Loucy (cell line): Measurements from ENCODE around the gene PKD1.
"Not testable (repeated sequence)": the region's sequence is repeated elsewhere in the genome, so short reads cannot be mapped to it uniquely, and the experiment has no call there.

ENCODE experiments used
- H2AFZ ChIP-seq: fragments of 200-600 bp; sonication (generic); 2 replicates; pipeline ENCODE4 v1.6.0; 2016; ENCODE audit warnings: antibody characterized with exemption, mild to moderate bottlenecking, low read length, moderate library complexity
- H3F3A ChIP-seq: fragments of 200-600 bp; 2 replicates; pipeline ENCODE4 v1.6.0; 2016; ENCODE audit warnings: antibody characterized with exemption, low read depth, mild to moderate bottlenecking
- H3K27me3 ChIP-seq: fragments of 200-600 bp; sonication (generic); 2 replicates; pipeline ENCODE4 v1.6.1; 2014; ENCODE audit warnings: low read length, mild to moderate bottlenecking; ENCODE audit not compliant: insufficient read depth, poor library complexity, severe bottlenecking
- H3K36me3 ChIP-seq: fragments of 200-600 bp; sonication (generic); 2 replicates; pipeline ENCODE4 v1.6.1; 2016; ENCODE audit warnings: low read length; ENCODE audit not compliant: insufficient read depth
- H3K4me1 ChIP-seq: fragments of 200-600 bp; sonication (generic); 2 replicates; pipeline ENCODE4 v1.5.1; 2014; ENCODE audit warnings: low read length, mild to moderate bottlenecking; ENCODE audit not compliant: insufficient read depth, poor library complexity, severe bottlenecking
- H3K4me2 ChIP-seq: fragments of 200-600 bp; sonication (generic); 2 replicates; pipeline ENCODE4 v1.6.0; 2014; ENCODE audit warnings: antibody characterized with exemption, low read length, low read depth, mild to moderate bottlenecking; ENCODE audit not compliant: poor library complexity, severe bottlenecking
- H3K4me3 ChIP-seq: fragments of 200-600 bp; sonication (generic); 2 replicates; pipeline ENCODE4 v1.5.1; 2014; ENCODE audit warnings: low read length, mild to moderate bottlenecking, mixed read lengths; ENCODE audit not compliant: poor library complexity, severe bottlenecking
- H3K79me2 ChIP-seq: fragments of 200-600 bp; sonication (generic); 2 replicates; pipeline ENCODE4 v1.6.1; 2014; ENCODE audit warnings: low read length; ENCODE audit not compliant: insufficient read depth
- H3K9ac ChIP-seq: fragments of 200-600 bp; sonication (generic); 2 replicates; pipeline ENCODE4 v1.6.0; 2014; ENCODE audit warnings: mild to moderate bottlenecking, low read depth, low read length, moderate library complexity; ENCODE audit not compliant: poor library complexity, severe bottlenecking
- H3K9me2 ChIP-seq: fragments of 200-600 bp; sonication (generic); replicated peaks from 2 replicates; pipeline ENCODE4 v1.6.1; 2016; ENCODE audit warnings: low read depth, low read length, mixed read lengths
- H3K9me3 ChIP-seq: fragments of 200-600 bp; sonication (generic); 2 replicates; pipeline ENCODE4 v1.6.1; 2014; ENCODE audit warnings: mild to moderate bottlenecking, antibody characterized with exemption, low read length, low read depth; ENCODE audit not compliant: insufficient read depth
- H4K20me1 ChIP-seq: fragments of 200-600 bp; sonication (generic); 2 replicates; pipeline ENCODE4 v1.6.0; 2014; ENCODE audit warnings: antibody characterized with exemption, low read length, mild to moderate bottlenecking; ENCODE audit not compliant: insufficient read depth, poor library complexity, severe bottlenecking
- EZH2phosphoT487 ChIP-seq: fragments of 200-600 bp; IDR thresholded peaks from 2 replicates; pipeline ENCODE4 v1.6.1; 2018; ENCODE audit warnings: antibody characterized with exemption, mild to moderate bottlenecking, moderate library complexity, borderline replicate concordance

PKD1 gene

DNA sequence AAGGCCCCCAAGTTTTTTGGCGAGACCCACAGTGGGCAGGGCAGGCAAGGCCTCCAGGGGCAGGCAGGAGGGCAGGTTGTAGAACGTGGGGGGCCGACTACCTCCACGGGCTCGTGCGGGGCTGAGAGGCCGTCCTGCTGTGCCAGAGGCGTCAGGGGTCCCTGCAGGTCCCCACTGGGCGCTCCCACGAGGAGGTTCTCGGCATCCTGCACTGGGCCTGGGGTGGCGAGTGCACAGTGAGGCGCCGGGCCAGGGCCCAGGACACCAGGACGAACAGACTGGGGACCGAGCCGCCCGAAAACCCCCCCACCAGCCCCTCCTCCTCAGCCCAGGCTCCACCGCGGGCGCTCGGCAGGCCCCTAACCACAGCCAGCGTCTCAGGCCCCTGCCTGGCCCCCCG, 19.3 kb downstream of the PKD1 start:
- not testable (repeated sequence) for H3K9me3 ChIP-seq, H3K79me2 ChIP-seq, H3K4me3 ChIP-seq, H3K4me2 ChIP-seq, H3K36me3 ChIP-seq, H3K9me2 ChIP-seq, H3K4me1 ChIP-seq, H3K27me3 ChIP-seq, H2AFZ ChIP-seq, H4K20me1 ChIP-seq, H3K9ac ChIP-seq, H3F3A ChIP-seq

DNA sequence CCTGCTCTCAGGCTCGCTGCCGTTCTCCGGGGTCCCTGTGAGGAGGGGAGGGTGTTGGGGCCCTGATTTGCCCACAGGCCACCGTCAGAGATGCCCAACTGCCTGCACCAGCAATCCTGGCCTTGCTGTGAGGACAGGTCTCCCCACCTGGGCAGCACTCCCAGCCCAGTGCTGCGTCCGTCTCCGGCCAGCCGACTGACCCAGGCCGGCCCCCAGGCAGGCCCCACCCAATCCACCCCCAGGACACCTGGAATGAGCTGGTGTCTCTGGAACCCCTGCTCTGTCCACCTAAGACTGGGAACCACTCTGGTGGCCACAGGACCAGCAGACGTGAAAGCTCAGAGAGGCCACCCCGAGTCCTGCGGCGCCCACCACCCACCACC, 20.1 kb downstream of the PKD1 start:
- Histone ChIP-seq H3K36me3 (no peaks in the 10 kb centered on the region), H3K4me1 (no peaks in the 10 kb centered on the region), H3K27me3 (no peaks in the 10 kb centered on the region), H2AFZ (no peak overlapping the region), H3K9ac (no peak overlapping the region), H3K4me3 (no peak overlapping the region), H3K4me2 (no peak overlapping the region), H3F3A (no peaks in the 10 kb centered on the region), H3K9me3 (no peaks in the 10 kb centered on the region), H4K20me1 (no peaks in the 10 kb centered on the region), H3K9me2 (no peaks in the 10 kb centered on the region), H3K79me2 (no peaks in the 10 kb centered on the region)
- TF ChIP-seq EZH2phosphoT487 = no peak

DNA sequence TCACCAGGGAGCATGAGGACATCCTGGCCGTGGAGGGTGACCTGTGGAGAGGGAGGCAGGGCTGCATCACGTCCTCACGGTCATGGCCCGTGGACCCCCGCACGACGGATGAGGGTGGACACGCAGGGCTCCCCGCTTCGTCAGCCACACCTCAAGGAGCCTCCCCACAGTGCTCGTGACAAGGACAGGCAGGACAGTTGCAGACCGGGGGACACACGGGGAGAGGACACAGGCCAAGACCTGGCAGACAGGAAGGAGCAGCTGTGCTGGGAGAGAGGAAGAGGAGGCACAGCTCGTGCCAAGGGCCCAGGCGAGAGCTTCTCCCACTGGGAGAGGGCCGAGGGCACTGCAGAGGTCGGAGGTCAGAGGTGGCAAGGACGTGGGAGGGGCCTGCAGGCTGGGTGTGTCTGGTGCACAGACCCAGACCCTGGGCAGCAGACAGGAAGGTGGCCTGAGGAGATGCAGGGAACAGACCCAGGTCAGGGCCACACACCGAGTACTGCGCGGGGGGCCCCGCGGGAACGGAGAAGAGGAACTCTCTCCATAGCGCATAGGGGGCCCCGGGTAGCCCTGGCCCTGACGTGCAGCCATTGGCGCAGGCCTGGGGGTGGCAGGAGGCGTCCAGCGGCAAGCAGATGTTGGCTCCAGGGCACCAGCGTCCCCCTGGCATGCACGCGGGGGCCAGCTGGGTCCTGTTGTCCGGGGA, 20.7 kb downstream of the PKD1 start:
- H3K4me2 ChIP-seq, H3K27me3 ChIP-seq, H3K4me1 ChIP-seq, H3K4me3 ChIP-seq, H3K9me3 ChIP-seq, H3K36me3 ChIP-seq, H3F3A ChIP-seq, H4K20me1 ChIP-seq, H2AFZ ChIP-seq, H3K9me2 ChIP-seq, H3K79me2 ChIP-seq, H3K9ac ChIP-seq: not testable (repeated sequence)

DNA sequence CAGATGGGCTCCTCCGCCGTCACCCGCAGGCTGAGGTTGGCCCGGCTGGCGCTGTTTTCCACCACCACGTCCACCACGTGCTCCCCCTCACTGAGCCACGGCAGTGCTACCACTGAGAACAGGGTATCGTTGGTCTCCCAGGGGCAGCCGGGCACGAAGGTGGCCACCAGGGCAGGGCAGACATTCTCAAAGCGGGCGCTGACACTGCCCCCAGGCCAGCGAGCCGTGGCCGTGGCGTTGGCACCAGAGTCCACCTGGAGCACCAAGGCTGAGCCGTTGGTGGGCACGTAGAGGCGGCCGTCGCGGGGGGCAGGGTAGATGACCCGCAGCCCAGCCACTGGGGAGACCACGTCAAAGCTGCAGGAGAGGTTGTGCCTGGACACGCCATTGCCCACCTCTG, 21.5 kb downstream of the PKD1 start:
- H3K4me3 ChIP-seq, H3K79me2 ChIP-seq, H3K9me3 ChIP-seq, H3K4me2 ChIP-seq, H3F3A ChIP-seq, H4K20me1 ChIP-seq, H2AFZ ChIP-seq, H3K27me3 ChIP-seq, H3K9me2 ChIP-seq, H3K9ac ChIP-seq, H3K4me1 ChIP-seq, H3K36me3 ChIP-seq: not testable (repeated sequence)

DNA sequence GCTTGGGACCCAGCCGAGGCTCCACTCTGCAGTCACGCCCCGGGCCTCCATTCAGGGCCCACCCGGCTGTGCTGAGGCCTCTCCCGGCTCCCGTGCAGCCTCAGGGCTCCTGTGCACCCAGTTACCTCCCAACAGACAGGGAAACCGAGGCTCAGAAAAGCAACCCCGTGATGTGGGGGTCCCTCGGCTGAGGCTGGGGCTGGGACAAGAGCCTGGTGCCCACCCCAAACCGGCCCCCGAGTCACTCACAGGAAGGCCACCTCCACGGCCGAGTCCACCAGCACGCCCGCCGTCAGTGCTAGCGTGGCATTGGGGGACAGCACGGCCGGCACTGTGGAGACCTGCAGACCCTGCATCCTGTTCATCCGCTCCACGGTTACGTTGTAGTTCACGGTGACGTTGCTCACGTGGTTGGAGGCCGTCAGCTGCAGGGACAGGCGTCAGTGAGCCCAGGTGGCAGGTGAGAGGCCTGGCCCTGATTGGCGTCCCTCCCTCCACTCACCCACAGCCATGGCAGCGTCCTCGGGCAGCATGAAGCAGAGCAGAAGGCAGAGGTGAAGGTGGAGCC, 23.1 kb downstream of the PKD1 start:
- not testable (repeated sequence) for H3K9me3 ChIP-seq, H3K36me3 ChIP-seq, H4K20me1 ChIP-seq, H3F3A ChIP-seq, H2AFZ ChIP-seq, H3K27me3 ChIP-seq, H3K9me2 ChIP-seq, H3K79me2 ChIP-seq, H3K4me1 ChIP-seq, H3K4me2 ChIP-seq, H3K9ac ChIP-seq, H3K4me3 ChIP-seq

DNA sequence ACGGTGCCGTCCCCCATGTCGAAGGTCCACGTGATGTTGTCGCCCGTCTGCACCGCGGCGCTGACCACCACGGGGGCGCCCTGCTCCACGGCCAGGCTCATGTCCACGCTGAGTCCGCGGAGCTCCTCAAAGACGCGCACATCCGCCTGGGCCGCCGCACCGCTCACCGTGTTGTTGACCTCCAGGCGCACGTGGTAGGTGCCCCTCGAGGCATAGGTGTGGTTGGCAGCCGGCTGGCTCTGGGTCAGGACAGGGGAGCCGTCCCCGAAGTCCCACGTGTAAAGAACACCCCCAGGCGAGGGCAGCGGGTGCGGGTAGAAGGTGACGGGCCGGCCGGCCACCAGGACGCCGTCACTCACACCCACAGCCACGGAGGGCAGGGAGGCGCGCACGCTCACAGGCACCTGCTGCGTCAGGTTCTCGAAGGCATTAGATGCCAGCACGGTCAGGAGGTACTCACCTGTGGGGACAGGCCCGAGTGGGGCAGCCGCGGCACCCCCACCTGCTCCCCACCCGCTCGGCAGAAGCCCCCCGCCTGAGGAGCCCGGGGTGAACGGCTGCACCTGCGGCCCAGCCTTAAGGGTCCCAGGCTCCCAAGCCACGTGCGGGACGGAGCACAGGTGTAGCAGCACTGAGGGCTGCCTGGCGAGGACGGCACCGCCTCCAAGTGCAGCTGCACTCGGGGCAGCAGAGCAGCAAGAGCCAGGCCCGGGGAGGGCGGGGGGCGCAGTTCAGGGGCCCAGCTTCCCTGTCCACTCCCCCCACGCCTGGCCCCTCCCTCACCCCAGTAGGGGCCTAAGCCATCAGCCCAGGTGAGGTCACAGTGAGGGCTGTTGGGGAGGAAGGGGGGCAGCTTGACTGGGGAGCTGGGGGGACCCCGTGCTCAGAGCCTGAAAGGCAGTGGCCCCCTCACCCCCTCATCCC, 24.0 kb downstream of the PKD1 start:
- H3F3A ChIP-seq, H2AFZ ChIP-seq, H3K9ac ChIP-seq, H3K9me3 ChIP-seq, H3K9me2 ChIP-seq, H3K36me3 ChIP-seq, H4K20me1 ChIP-seq, H3K4me2 ChIP-seq, H3K27me3 ChIP-seq, H3K4me3 ChIP-seq, H3K79me2 ChIP-seq, H3K4me1 ChIP-seq: not testable (repeated sequence)

DNA sequence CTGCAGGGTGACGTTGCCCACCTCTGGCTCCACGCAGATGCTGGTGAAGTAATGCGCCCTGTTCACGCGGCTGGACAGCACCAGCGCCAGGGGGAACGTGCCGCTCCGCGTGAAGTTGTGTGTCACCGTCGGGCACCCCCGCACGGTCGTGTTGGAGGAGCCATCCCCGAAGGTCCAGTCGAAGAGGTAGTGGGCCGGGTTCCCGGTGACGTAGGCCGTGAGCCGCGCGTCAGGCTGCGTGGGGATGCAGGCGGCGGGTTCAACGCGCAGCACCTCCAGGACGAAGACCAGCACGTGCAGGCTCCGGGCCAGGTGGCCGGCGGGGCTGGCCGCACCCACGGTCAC, 24.7 kb downstream of the PKD1 start:
- not testable (repeated sequence) for H2AFZ ChIP-seq

More for the DNA sequence above, 24.7 kb downstream of the PKD1 start:
- H3K4me2 ChIP-seq, H3K9me2 ChIP-seq, H3K27me3 ChIP-seq, H3K79me2 ChIP-seq, H3F3A ChIP-seq, H3K9ac ChIP-seq, H3K9me3 ChIP-seq, H3K4me3 ChIP-seq, H4K20me1 ChIP-seq, H3K4me1 ChIP-seq, H3K36me3 ChIP-seq: not testable (repeated sequence)
